HG03571 (cell line): ENCODE data around the gene HOXB9.

Experiments
- ATAC-seq: cut with Tn5 transposase; IDR thresholded peaks from one replicate; pipeline ENCODE4 v1.9.1; 2021; ENCODE audit not compliant: unreplicated experiment

HOXB9 gene

DNA sequence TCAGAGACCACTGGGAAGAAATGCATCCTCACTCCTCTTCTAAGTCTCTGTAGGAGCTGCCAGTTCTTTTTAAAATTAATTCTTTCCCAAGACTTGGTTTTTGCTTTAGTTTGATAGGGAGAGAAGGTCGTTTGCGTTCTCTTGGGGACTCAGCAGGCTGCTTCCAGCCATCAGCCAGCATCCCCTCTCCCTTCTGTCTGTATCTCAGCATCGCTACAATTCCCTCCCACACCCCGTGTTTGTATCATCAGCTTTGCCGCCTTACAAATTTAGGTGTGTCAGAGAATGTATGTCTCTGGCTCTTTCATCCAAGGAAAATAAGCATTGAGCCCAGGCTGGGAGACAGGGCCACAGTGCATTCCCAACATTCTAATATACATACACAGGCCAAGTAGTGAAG is 26.8 kb downstream of the HOXB9 start:
- no peak for ATAC-seq

DNA sequence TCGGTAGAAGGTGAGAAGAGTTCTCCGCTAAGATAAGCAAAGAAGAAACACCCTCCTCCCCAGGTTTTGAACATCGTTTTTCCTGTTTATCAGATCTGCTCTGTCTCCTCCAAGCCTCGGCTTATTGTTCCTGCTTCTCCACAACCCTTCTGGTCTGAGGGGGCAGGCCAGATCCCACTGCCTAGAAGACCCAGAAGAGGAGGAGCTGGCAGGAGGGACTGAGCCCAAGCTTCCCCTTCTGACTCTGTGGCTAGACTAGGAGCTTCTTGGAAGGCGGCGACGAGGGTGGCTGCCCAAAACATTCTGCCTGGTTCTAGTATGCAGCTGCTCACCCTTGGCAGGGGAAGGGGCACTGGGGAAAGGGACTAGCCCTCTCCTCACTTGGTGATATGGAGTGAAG is 27.4 kb downstream of the HOXB9 start:
- no peak for ATAC-seq

DNA sequence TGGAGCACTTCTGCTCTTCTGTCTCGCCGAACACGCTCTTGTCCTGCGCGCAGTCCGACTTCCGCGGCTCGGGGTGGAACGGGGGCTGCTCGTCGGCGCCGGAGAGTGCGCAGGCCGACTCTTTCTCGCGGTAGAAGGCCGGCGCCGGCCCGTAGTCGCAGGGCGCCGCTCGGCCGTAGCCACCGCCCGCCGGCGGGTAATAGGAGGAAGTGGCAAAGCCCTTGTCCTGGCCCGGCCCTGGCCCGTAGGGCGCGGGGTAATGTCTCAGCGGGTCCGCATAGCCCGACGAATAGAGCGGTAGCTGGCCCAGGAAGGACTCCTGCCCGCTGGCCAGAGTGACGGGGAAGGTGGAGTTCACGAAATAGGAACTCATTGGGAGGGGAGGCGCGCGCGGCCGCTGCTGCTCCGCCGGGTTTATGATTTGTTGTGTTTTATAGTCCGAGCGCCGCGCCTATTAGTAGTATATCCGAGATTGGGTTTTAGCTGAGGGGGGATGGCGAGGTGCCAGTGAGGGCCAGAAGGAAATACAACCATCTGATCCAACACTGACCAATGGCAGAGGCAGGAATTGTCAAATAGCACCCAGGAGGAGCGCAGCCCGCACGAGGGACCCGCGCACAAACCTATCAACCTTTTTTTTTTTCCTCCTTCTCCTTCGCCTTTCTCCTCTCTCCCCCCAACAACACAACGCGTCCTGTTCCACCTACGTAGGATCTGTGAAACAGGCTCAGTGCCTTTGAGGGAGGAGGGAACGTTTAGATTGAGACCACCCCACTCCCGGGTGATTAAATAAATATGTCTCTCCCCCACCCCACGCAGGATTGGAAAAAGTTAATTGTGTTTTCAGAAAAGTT is 28.2 kb downstream of the HOXB9 start:
- ATAC-seq: no peak

DNA sequence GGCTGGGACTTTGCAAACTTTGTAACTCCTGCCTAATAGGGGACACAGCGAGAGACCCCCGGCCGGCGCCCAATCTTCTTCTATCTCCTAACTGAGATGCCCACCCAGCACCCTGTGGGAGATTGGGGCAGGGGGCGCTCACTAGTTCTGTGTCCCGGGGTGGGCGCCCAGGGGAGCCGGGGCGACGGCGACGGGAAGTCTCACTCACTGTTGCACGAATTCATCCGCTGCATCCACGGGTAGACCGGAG is 28.7 kb downstream of the HOXB9 start:
- no peak for ATAC-seq

DNA sequence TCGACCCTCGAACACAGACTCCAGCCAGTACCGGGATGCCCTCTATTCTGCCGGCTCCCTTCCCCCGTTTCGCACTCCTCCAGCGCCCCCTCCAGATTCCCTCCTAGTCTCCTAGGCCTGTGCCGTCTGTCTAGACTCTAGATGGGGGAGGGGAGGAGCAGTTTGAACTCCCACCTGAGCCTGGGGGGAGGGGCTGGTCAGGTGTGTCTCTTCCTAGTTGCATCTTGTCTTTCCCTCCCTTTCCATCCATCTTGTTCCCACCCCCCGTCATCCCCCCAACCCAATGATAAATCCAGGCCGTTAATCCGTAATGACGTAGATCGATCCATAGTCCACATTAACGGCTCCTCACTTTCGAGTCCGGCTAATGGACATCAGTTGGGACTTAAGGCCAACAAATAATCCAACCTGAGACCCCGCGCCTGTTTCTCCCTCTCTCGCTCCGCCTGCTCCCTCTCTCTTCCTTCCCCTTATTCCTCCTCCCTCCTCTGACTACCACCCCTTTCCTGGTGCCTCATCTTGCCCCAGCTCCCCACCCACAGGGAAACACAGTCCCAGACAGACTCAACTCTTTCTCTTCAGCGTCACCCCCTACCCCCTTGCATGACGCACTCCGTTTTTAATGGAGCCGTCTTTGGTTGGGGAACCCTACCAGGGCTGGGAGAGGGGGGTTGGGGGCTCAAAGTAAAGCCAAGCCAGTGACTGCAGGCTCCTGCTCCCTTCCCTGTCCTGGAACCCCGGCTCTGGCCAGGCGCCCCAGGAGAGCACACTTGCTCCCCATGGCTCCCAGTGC is 29.2 kb downstream of the HOXB9 start:
- ATAC-seq: no peak

DNA sequence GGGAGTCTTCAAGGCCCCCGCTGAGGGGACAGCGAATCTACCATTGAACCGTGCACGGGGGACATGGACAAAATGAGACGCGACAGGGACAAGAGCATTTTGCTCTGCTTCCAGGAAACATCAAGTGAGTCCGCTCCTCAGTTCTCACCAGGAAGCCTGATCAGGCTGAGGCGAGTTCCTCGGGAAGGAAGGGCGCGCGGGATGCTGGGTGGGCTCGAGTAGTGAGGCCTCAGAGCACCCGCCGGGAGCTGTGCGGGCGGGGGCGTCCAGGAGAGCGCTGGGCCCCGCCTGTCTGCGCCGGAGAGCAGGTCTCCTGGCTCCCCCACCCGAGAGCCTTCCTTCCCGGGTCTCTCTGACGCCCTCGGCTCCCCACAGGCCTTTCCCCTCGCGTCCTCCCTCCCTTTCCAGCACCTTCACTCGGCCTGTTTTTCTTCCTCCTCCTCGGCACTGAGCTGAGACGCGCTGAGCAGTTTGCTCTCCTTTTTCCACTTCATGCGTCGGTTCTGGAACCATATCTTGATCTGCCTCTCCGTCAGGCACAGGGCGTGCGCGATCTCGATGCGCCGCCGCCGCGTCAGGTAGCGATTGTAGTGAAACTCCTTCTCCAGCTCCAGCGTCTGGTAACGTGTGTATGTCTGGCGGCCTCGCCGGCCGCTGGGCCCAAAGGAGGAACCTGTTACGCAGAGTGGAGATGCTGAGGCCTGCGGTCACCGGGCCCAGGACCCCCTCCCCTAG is 30.0 kb downstream of the HOXB9 start:
- ATAC-seq: no peak

DNA sequence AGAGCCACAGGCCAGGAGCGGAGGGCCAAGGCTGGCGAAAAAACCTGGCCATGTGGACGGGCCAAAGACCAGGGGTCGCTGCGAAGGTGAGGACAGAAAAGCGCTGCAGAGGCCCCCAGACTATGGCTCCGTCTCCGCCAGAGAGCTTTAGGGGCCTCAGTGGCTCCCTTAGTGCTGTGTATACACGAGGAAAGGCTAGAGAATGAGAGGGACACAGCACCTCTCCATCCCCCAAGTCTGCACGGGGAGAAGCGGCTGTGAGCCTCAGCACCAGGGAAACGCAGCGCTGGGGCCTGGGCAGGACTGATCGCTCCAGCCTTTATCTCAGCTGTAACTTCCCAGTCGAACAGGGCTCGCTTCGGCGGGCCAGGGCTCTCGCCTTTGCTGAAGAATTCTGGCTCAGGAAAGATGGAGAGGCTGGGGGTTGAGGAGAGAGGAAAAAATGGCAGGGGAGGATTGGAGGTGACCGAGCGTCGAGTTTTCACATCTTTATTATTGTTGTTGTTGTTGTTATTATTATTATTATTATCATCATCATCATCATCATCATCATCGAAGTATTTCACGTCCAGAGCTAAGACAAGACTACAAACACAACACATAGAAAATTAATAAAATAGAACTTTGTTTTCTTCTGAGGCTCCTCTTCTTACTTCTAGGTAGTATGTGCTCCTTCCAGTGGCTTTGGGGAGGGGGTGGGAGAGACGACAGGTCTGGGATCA is 30.7 kb downstream of the HOXB9 start:
- no peak for ATAC-seq

DNA sequence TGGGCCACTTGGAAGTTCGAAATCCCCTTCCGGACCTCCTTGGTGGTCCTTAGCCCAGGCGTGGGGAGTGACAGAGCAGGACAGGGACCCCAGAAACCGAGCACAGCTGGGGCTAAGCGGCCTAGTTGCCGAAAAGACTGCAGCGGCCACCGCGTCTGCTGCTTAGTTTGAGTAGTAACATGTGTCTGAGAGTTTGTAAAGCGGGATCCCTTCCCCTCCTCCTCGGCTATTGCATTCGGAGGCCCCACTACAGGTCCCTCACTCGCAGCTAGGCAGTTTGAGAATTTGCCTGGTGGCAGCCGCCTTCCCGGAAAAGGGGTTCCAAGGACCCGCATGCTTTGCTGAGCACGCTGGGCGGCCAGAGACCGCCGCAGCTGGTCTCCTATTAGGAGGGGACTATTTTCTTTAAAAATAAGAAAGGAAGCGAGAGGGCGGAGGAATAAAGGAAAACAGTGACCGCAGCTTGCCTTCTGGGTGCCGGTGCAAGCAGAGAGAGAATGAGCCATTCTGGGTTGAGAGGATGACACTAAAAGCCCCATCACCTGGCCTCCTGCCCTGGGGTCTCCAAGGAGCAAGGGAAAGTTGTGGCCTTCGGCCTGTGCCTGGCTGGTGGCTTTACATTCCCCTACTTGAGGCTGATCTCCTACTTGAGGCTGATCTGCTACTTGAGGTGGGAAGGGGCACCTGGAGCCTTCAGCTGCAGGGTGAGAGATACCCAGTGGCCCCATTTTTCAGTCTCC is 31.4 kb downstream of the HOXB9 start:
- no peak for ATAC-seq

DNA sequence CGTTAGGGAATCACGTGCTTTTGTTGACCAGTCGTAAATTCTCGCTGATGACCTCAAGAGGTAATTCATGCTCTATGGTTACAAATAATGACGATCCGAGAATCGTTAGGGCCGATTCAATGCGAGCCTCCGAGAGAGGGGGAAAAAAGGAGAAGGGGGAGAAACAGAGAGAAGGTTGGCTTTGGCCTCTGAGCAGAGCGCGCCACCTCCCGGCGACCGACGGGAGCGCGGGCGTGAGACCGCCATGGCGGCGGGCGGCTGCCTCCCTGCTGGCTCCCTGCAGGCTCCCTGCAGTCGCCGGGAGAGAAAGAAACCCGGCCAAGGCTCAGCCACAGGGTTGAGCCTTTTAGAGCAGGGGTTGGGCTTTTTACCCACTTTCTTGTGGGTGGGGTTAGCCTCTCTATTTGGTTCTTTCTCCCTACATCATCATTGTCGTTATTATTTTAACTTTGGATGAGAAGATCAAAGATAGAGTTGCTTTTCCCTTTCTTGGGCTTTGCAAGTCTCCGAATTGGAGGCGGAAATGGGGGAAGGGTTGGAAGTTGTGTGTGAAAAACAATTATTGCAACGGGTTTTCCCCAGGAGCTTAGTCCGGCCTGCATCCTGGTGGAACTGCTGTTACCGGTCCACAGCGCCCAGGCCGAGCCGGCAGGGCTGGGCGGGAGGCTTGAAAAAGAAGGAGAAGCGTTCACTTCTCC is 32.2 kb downstream of the HOXB9 start:
- no peak for ATAC-seq

DNA sequence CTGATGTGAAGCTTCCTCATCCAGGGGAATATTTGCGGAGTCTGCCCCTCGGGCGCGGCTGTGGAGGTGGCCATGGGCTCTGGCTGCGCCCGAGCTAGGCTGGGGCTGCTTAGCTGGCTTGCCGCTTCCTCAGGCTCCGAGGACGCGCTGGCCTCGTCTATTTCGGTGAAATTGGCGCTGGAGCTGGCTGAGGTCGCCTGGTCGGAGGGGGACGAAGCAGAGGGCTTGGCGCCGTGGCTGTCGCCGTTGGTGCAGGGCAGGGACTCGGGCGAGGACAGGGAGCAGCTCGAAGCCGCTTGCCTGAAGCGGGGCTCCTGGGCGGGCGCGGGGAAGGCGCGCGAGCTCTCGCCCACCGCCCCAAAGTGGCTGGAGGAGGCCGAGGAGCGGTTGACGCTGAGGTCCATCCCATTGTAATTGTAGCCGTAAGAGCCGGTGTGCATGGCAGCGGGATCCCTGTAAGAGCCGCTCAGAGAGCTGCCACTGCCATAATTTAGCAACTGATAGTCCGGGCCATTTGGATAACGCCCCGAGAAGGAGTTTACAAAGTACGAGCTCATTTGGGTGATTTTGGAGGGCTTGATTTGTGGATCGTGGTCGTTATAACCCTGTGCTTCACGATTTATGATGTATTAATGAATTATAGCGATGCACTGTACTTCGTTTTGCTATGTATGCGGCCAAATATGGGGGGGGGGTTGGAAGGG is 32.9 kb downstream of the HOXB9 start, which contains the start of gene HOXB5:
TSS of gene HOXB5 (minus strand) at position 654 of the 704 bp plus-strand sequence. CDS start at position 557, 97 bp downstream.
- no peak for ATAC-seq

DNA sequence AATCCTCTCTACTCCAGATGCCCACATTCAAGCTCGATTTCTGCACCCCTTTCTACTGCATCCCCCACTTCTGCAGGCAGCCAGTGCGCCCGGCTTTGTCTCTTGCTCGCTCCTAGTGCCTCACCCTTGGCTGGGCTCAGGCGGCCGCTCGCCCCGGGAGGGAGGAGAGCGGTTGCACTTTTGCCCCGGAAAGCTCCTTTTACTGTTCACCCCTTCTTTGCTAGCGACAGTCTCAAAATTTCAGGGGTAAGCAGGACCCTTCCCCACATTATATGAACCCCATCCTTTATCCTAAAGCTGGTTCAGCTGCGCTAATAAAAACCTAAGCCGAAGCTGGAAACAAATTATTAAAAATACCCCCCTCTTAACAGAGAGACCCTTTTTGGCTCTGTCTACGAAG is 33.6 kb downstream of the HOXB9 start:
- ATAC-seq: no peak

DNA sequence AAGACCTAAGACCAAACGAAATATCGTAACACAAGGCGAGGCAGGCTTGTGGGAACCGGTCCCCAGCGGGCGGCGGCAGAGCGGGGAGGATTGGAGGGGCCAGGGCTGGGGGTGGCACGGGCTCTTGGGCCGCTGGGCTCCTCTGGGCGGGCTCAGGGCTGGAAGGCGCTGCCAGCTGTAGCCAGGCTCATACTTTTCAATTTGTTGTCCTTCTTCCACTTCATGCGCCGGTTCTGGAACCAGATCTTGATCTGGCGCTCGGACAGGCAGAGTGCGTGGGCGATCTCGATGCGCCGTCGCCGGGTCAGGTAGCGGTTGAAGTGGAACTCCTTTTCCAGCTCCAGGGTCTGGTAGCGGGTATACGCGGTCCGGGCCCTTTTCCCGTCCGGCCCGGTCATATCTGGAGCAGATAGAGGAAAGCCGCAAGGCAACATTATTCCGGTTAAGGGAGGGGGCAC is 34.1 kb downstream of the HOXB9 start:
- ATAC-seq: no peak

DNA sequence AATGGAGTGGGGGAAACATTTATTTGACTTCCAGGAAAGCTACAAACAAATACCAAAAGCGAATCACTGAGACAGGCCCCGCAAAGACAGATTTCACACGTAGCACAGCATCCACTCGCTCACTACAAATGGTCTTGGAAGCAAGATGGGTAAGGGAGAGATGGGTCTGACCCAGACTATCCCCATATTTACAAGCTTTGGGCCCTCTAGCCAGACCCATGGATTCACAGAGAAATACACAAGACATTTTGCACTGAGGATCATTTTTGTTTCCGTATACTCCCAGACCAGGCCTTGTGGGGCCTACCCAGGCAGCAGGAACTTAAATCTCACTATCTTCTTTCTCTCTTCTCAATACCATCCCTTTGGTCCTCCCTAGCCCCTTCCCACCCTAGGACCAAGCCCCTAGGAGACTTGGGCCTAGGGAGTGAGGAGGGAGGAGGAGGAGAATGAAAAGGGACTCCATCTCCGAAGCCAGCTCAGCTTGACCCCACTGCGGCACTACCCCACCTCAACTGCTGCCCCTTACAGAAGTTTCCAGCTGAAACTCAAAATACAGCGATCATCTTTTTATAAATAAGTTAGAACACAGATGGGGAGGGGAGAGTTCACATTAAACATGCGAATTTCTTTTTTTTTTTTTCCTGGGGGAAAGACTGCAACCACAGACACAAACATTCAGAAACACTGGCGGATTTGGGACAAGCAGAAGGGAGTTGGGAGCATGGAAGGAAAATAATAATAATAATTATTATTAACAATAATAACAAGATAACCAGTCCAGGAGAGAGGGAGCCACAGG is 34.7 kb downstream of the HOXB9 start:
- no peak for ATAC-seq

DNA sequence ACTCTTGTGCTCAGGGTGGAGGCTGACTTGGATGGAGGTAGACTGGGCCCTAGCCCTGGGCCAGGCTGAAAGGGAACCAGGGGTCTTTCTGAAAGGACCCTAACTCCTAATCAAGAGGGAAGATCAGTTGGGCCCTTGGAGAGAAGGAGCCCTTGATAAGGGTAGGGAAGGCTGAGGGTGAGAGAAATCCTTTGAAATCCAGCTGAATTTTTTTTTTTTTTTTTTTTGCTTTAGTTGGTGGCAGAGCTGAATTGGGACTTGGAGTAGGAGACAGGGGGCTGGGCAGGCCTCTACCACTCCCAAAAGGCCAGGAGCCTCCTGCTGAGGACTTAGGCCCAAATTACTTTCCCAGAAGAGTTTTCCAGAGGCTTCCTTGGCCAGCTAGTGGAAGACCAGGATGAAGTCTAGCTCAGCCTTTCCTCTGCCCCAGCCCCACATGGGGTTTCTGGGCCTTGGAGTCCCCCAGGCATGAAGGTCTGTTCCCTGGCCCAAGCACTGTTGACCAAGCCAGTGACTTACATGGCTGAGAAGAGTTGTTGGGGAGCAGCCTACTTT is 35.5 kb downstream of the HOXB9 start:
- ATAC-seq: no peak

DNA sequence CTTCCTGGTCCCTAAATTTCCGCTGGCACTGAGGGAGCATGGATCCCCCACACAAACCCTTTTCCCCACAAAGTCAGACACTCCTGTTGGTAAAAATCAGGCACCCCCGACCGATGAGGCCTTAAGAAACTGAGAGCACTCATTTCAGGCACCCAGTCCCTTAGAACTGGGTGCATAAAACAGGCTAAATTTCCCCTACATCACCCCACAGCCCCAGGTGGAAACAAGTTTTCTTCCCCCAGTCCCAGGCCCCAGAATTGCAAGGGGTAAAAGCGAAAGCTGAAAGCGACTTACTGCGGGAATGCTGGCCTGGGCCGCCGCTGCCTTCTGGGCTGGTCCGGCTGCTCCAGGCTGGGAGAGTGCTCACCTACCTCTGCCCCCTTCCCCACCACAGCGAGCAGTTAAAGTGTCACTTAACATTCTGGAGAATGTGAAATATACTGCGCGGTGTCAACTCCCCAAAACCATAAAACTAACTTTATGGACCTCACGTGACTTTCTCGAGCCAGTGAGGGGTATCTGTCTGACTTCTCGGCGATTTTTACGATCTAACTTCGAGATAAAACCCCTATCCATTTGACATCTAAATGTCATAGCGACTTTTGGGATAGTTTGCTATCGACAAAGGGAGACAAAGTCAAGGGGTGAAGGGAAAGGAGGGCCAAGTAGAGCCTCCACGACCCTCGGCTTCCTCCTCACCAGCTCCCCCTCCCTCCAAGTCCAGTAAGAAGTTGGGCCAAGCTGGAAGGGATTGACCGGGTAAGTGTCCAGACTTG is 36.1 kb downstream of the HOXB9 start, which contains the start of gene HOXB3:
TSS of gene HOXB3 (minus strand) at position 411 of the 776 bp plus-strand sequence. CDS start 37,767 bp downstream, outside the sequence.
- no peak for ATAC-seq

DNA sequence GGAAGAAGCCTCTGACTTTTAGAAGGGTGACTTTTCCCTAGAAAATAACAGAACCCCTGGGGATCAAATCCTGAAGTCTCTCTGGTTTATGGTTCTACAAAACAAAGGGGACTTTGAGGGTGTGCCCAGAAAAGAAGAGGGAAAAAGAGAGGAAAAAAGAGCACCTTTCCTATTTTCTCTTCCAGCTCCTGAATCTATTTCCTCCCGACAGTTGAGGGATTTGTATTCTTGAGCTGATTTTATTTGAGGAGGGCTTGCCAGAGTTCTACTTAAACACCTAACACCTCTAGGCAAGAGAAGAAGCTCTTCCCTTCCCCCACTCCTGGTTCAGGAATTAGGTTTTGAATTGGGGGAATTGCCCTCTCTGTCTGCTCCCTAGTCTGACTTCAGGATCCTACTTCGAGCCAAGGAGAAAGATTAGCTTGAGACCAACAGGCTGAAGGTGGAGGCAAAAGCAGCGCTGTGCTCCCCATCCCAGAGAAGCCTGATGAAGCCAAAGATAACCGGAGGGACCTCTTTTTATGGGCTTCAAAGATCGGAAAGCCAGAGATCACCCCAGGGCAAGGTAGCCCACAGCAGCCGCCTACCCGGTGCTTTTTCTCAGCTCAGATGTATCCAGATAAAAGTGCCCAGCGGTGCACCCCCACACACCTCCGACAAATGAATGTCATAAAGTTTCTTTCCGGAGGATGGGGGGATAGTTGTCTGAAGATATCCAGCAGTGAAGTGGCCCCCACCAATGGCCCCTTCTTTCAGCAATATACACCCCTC is 36.9 kb downstream of the HOXB9 start:
- ATAC-seq: no peak
